DMS53 treated with DMSO at 0.1 percent for 48 hours (cell line): Measurements from ENCODE around the gene PSMD13.

ENCODE experiments used
- DNase-seq: peaks from one replicate; lab custom pipeline; 2025; ENCODE audit not compliant: unreplicated experiment; lab: John Stamatoyannopoulos, UW

PSMD13 gene

GRCh38 chr11:270451-271318 lies 33.9 kb downstream of the PSMD13 start:
- no peak for DNase-seq

GRCh38 chr11:271319-271715 lies 34.5 kb downstream of the PSMD13 start:
- DNase-seq = no peak

GRCh38 chr11:272195-272930 lies 35.6 kb downstream of the PSMD13 start:
- no peak for DNase-seq

GRCh38 chr11:272931-273198 lies 36.1 kb downstream of the PSMD13 start:
- DNase-seq = no peak

- no peak for DNase-seq
Observed at GRCh38 chr11:276219-276618, 39.4 kb downstream of the PSMD13 start.

- no peak for DNase-seq
Observed at GRCh38 chr11:278001-278951, 41.5 kb downstream of the PSMD13 start, which contains the start of gene NLRP6. Gene NLRP6, plus strand, starts transcription at chr11:278407. Its CDS starts 163 bp downstream, at chr11:278570.

GRCh38 chr11:279040-279965 lies 42.5 kb downstream of the PSMD13 start:
- no peak for DNase-seq

- DNase-seq = peak; percentile 55
Observed at GRCh38 chr11:279966-280705, 43.4 kb downstream of the PSMD13 start.

- no peak for DNase-seq
Observed at GRCh38 chr11:280706-281485, 44.1 kb downstream of the PSMD13 start.

- DNase-seq = no peak
Observed at GRCh38 chr11:281486-282161, 44.8 kb downstream of the PSMD13 start.

- DNase-seq = no peak
Observed at GRCh38 chr11:282171-282570, 45.4 kb downstream of the PSMD13 start.

- no peak for DNase-seq
Observed at GRCh38 chr11:282630-283360, 46.0 kb downstream of the PSMD13 start.

- DNase-seq = no peak
Observed at GRCh38 chr11:283405-284104, 46.8 kb downstream of the PSMD13 start.

- DNase-seq = no peak
Observed at GRCh38 chr11:284105-285020, 47.6 kb downstream of the PSMD13 start.

GRCh38 chr11:285021-285893 lies 48.5 kb downstream of the PSMD13 start:
- DNase-seq = no peak
